Calu3 (cell line): Measurements from ENCODE around the gene MRPL4. TPM values are rescaled to one million over a fixed set of nuclear protein-coding genes. Genes with fewer than 3 reads are reported as not detected.

ENCODE experiments used
- BruUV-seq: library from RNA; stranded (reverse); fragments of 400-500 nt; replicated peaks from 2 replicates; lab custom pipeline; 2021; lab: Mats Ljungman, UMichigan
- CTCF ChIA-PET: fragments of 300-600 bp; sonication (Branson Sonifier 250); formaldehyde crosslinking; loops from one replicate; lab custom pipeline; 2022; ENCODE audit warnings: antibody characterized with exemption; lab: Charles Lee
- DNase-seq: peaks from one replicate; pipeline ENCODE4 v3.0.0; 2022
- H3K27ac Mint-ChIP-seq: one replicate; pipeline ENCODE4 v1.8.0; 2022; ENCODE audit warnings: mixed read lengths; ENCODE audit not compliant: unreplicated experiment
- H3K27me3 Mint-ChIP-seq: one replicate; pipeline ENCODE4 v1.8.0; 2022; ENCODE audit warnings: mixed read lengths; ENCODE audit not compliant: unreplicated experiment
- H3K36me3 Mint-ChIP-seq: one replicate; pipeline ENCODE4 v1.8.0; 2022; ENCODE audit warnings: mild to moderate bottlenecking, moderate library complexity, mixed read lengths; ENCODE audit not compliant: insufficient read depth, unreplicated experiment
- H3K4me1 Mint-ChIP-seq: one replicate; pipeline ENCODE4 v1.8.0; 2022; ENCODE audit warnings: mild to moderate bottlenecking, low read depth, mixed read lengths; ENCODE audit not compliant: unreplicated experiment
- H3K4me3 Mint-ChIP-seq: one replicate; pipeline ENCODE4 v1.8.0; 2022; ENCODE audit warnings: mild to moderate bottlenecking, low read depth, moderate library complexity, mixed read lengths; ENCODE audit not compliant: unreplicated experiment
- H3K9me3 Mint-ChIP-seq: one replicate; pipeline ENCODE4 v1.8.0; 2022; ENCODE audit warnings: low read depth, mixed read lengths; ENCODE audit not compliant: unreplicated experiment
- intact Hi-C: fragments of 100-400 bp; cut with micrococcal nuclease; formaldehyde crosslinking; loops from one replicate; pipeline ENCODE4 v1.10.0; 2022; ENCODE audit not compliant: unreplicated experiment
- total RNA-seq: library from RNA; stranded (reverse); gene quantifications from 2 replicates; pipeline ENCODE4 v1.2.3, GENCODE V29; 2022
- TF ChIP-seq, protein P1 (sequence below): fragments of 200-600 bp; IDR thresholded peaks from one replicate; pipeline ENCODE4 v1.8.0; 2022; ENCODE audit warnings: antibody characterized with exemption; ENCODE audit not compliant: unreplicated experiment

The MRPL4 gene
- total RNA-seq, 1 experiment from 2014 or later, result 60.4 TPM

DNA sequence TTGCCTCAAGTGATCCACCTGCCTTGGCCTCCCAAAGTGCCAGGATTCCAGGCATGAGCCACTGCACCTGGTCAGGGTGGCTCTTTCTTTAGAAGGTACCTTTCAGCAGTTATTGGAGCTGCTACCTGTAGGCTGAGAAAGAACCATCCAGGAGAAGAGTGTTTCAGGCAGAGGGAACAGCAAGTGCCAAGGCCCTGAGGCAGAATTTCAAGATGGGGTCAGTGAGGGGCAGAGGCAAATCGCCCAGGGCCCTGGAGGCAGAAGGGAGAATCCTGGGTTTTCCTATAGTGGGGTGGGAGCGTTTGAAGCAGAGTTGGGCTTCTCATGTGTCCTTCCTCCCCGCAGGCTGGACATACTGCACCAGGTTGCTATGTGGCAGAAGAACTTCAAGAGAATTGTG is 2.2 kb downstream of the MRPL4 start:
- Mint-ChIP-seq H3K27me3 (no peaks in the 10 kb centered on the region), H3K4me1 (no peaks in the 10 kb centered on the region), H3K36me3 (peaks cover 31% of the 10 kb centered on the region), H3K4me3 (no peak overlapping the region), H3K27ac (no peak overlapping the region), H3K9me3 (no peaks in the 10 kb centered on the region)
- no TSS peak for BruUV-seq
- TF ChIP-seq, protein P1, sequence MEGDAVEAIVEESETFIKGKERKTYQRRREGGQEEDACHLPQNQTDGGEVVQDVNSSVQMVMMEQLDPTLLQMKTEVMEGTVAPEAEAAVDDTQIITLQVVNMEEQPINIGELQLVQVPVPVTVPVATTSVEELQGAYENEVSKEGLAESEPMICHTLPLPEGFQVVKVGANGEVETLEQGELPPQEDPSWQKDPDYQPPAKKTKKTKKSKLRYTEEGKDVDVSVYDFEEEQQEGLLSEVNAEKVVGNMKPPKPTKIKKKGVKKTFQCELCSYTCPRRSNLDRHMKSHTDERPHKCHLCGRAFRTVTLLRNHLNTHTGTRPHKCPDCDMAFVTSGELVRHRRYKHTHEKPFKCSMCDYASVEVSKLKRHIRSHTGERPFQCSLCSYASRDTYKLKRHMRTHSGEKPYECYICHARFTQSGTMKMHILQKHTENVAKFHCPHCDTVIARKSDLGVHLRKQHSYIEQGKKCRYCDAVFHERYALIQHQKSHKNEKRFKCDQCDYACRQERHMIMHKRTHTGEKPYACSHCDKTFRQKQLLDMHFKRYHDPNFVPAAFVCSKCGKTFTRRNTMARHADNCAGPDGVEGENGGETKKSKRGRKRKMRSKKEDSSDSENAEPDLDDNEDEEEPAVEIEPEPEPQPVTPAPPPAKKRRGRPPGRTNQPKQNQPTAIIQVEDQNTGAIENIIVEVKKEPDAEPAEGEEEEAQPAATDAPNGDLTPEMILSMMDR, result no peak
- intact Hi-C loops, result loop anchor here (5.0 kb wide), 1 partner anchor 62 kb away; the partner anchor contains the start of gene DNMT1
- CTCF ChIA-PET, result no interaction called here
- no peak for DNase-seq

DNA sequence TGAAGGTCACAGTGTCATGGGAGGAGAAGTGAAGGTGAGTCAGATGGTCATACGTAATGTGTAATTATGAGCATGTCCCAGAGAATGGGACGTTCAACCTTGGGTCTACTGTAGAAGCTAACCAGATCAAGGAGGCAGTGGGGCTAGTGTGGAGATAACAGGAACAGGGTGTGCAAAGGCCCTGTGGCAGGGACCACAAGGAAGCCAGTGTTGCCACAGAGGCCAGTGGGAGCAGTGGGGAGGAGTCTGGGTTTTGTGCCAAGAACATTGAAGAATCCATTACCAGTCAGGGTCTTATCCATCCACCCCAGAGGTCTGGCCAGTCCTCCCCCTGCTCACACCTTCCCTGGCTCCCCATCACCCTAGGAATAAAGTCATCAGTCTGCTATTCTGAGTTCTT is 3.3 kb downstream of the MRPL4 start:
- Mint-ChIP-seq H3K27ac (no peak overlapping the region), H3K36me3 (peaks cover 32% of the 10 kb centered on the region)
- intact Hi-C loops, result no loop called here

DNA sequence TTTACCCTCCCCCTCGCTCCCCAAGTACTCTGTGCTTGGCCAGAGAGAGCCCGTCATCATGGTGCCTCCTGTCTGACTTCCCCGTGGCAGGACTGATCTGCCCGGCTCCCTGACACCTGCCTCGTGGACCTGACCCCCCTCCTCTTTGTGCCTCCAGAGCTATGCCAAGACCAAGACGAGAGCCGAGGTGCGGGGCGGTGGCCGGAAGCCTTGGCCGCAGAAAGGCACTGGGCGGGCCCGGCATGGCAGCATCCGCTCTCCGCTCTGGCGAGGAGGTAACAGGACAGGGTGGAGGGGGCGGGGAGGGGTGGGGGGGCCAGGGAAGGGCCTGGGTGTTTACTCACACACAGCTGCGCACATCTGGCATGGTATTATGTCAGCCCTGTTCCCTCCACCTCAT is 4.5 kb downstream of the MRPL4 start:
- H3K36me3 Mint-ChIP-seq, result peaks cover 31% of the 10 kb centered on the region
- no peaks in the 10 kb centered on the region for H3K9me3 Mint-ChIP-seq
- no peak overlapping the region for H3K27ac Mint-ChIP-seq
- TF ChIP-seq, protein P1, result no peak
- no TSS peak for BruUV-seq
- no peaks in the 10 kb centered on the region for H3K4me1 Mint-ChIP-seq
- H3K27me3 Mint-ChIP-seq, result no peaks in the 10 kb centered on the region
- no peak overlapping the region for H3K4me3 Mint-ChIP-seq
- intact Hi-C loops, result no loop called here
- DNase-seq, result no peak
- CTCF ChIA-PET, result no interaction called here

More for the DNA sequence above, 3.3 kb downstream of the MRPL4 start:
- Mint-ChIP-seq H3K9me3 (no peaks in the 10 kb centered on the region), H3K4me1 (no peaks in the 10 kb centered on the region), H3K4me3 (no peak overlapping the region), H3K27me3 (no peaks in the 10 kb centered on the region)
- CTCF ChIA-PET, result no interaction called here
- BruUV-seq, result no TSS peak
- no peak for DNase-seq
- TF ChIP-seq, protein P1, result no peak

DNA sequence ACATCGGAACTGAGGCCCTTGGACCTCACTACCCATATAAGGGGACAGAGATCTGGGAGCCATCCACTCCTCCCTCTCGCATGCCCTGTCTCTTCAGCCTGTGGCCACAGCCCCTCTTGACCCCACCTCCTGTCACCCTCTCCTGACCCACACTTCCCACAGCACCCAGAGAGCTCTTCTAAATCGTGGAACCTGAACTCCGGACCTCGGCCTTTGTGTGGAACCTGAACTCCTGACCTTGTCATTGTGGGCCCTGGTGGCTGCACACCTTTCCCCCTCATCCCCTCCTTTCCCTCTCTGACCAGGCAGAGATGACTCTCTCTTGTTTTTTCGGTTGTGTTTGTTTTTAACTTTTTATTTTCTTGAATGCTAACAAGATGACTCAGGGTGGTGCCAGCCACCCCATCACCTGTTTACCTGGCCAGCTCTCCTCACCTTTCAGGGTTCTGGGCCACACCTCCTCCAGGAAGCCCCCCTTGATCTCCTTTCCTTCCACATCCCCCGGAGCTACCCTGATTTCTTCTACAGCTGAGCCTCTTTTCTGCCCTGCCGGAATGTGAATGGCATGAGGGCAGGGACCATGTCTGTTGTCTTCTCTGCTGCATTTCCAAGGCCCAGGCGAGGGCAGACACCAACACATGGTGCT is 5.1 kb downstream of the MRPL4 start:
- H3K9me3 Mint-ChIP-seq, result no peaks in the 10 kb centered on the region
- H3K4me1 Mint-ChIP-seq, result no peaks in the 10 kb centered on the region
- H3K4me3 Mint-ChIP-seq, result no peak overlapping the region
- CTCF ChIA-PET, result no interaction called here
- intact Hi-C loops, result no loop called here
- peaks cover 26% of the 10 kb centered on the region for H3K36me3 Mint-ChIP-seq
- H3K27me3 Mint-ChIP-seq, result no peaks in the 10 kb centered on the region
- no peak for DNase-seq
- BruUV-seq, result no TSS peak
- TF ChIP-seq, protein P1, result no peak
- no peak overlapping the region for H3K27ac Mint-ChIP-seq
